Esophagus muscularis mucosa (tissue), 3 donors: ENCODE data around the gene OSBPL7.

Source experiments
- POLR2AphosphoS5 ChIP-seq, 2 donors: sonication (generic); formaldehyde crosslinking; IDR thresholded peaks; one replicate each; pipeline ENCODE4 v1.6.1; 2017; ENCODE audit warnings: antibody characterized with exemption in 2 of 2
- TF ChIP-seq, protein P1 (sequence below), 3 experiments: fragments of 200-600 bp in 2 of 3; fragments of 450-650 bp in 1 of 3; sonication (generic) in 2 of 3; IDR thresholded peaks; one replicate each; pipeline ENCODE4 v1.5.1; 2017 to 2019; ENCODE audit warnings: antibody characterized with exemption in 3 of 3, mild to moderate bottlenecking in 2 of 3, moderate library complexity in 1 of 3

DNA sequence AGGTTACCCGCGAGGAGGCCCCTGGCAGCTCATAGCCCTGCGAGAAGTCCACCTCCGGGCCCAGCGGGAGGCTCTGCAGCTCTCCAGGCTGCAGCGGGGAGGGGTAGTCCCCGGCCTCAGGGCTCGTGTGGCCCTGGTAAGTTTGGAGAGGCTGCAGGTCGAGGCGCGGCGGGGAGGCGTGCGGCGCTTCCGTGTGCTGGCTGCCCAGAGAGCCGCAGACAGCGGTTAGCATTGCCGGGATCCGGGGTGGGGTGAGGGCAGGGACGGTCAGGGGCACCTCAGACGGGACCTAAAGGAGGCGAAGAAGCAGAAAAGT is 26.6 kb upstream of the OSBPL7 start:
- TF ChIP-seq POLR2AphosphoS5 (IDR thresholded peaks at IDR 0.05), result no peak
- TF ChIP-seq, protein P1, sequence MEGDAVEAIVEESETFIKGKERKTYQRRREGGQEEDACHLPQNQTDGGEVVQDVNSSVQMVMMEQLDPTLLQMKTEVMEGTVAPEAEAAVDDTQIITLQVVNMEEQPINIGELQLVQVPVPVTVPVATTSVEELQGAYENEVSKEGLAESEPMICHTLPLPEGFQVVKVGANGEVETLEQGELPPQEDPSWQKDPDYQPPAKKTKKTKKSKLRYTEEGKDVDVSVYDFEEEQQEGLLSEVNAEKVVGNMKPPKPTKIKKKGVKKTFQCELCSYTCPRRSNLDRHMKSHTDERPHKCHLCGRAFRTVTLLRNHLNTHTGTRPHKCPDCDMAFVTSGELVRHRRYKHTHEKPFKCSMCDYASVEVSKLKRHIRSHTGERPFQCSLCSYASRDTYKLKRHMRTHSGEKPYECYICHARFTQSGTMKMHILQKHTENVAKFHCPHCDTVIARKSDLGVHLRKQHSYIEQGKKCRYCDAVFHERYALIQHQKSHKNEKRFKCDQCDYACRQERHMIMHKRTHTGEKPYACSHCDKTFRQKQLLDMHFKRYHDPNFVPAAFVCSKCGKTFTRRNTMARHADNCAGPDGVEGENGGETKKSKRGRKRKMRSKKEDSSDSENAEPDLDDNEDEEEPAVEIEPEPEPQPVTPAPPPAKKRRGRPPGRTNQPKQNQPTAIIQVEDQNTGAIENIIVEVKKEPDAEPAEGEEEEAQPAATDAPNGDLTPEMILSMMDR (IDR thresholded peaks at IDR 0.05), result no peak
